H1 (cell line): ENCODE measurements around the gene SNAPC2. TPM values are rescaled to one million over a fixed set of nuclear protein-coding genes. Genes with fewer than 3 reads are reported as not detected.

Experiments used
- CBX8 ChIP-seq: fragments of 300-800, 300-1000 bp; sonication (generic); IDR thresholded peaks from 2 replicates; pipeline ENCODE4 v1.7.1; 2016; ENCODE audit warnings: low read depth, low read length, borderline replicate concordance
- EGR1 ChIP-seq: IDR thresholded peaks from 2 replicates; pipeline ENCODE4 v1.6.1; 2011; ENCODE audit warnings: low read depth, low read length, borderline replicate concordance
- EP300 ChIP-seq, 2 experiments: IDR thresholded peaks; 1 replicate in 1 of 2; 2 replicates in 1 of 2; pipeline ENCODE4 v1.6.1; 2011 to 2012; ENCODE audit warnings: low read depth in 2 of 2, low read length in 2 of 2, mild to moderate bottlenecking in 2 of 2, borderline replicate concordance in 1 of 2, inconsistent platforms in 1 of 2, moderate library complexity in 1 of 2
- HDAC2 ChIP-seq, 2 experiments: fragments of 300-600 bp in 1 of 2; sonication (generic) in 1 of 2; IDR thresholded peaks; 2 replicates each; pipeline ENCODE4 v1.6.1; 2011 to 2012; ENCODE audit warnings: low read depth in 2 of 2, low read length in 2 of 2, mild to moderate bottlenecking in 2 of 2, moderate library complexity in 2 of 2, borderline replicate concordance in 1 of 2, inconsistent platforms in 1 of 2
- HDAC6 ChIP-seq: IDR thresholded peaks from one replicate; pipeline ENCODE4 v1.7.1; 2012; ENCODE audit warnings: low read depth, mild to moderate bottlenecking, inconsistent platforms, low read length, moderate library complexity
- NRF1 ChIP-seq: IDR thresholded peaks from 2 replicates; pipeline ENCODE4 v1.6.1; 2011; ENCODE audit warnings: mild to moderate bottlenecking, low read depth, low read length, improper control_type of control experiment
- PHF8 ChIP-seq: fragments of 200-600 bp; sonication (generic); conservative IDR thresholded peaks from 2 replicates; pipeline ENCODE4 v1.7.1; 2012; ENCODE audit warnings: low read depth, mild to moderate bottlenecking, inconsistent platforms, low read length, moderate library complexity
- POLR2A ChIP-seq, 2 experiments: IDR thresholded peaks; 1 replicate in 1 of 2; 2 replicates in 1 of 2; pipeline ENCODE4 v1.6.1; 2011; ENCODE audit warnings: low read depth in 2 of 2, low read length in 2 of 2, mild to moderate bottlenecking in 2 of 2; ENCODE audit errors: control extremely low read depth in 1 of 2
- RAD21 ChIP-seq, 2 experiments: IDR thresholded peaks in 1 of 2; conservative IDR thresholded peaks in 1 of 2; 2 replicates each; pipeline ENCODE4 v1.6.1; 2011; ENCODE audit warnings: low read depth in 2 of 2, low read length in 2 of 2, improper control_type of control experiment in 1 of 2, inconsistent platforms in 1 of 2, mild to moderate bottlenecking in 1 of 2, moderate library complexity in 1 of 2
- RBBP5 ChIP-seq: IDR thresholded peaks from 2 replicates; pipeline ENCODE4 v1.7.1; 2012; ENCODE audit warnings: low read depth, mild to moderate bottlenecking, inconsistent platforms, low read length, moderate library complexity, borderline replicate concordance
- SP1 ChIP-seq: IDR thresholded peaks from 2 replicates; pipeline ENCODE4 v1.6.1; 2011; ENCODE audit warnings: low read depth, low read length
- SP4 ChIP-seq: IDR thresholded peaks from 2 replicates; pipeline ENCODE4 v1.6.1; 2012; ENCODE audit warnings: low read length, inconsistent platforms
- SUZ12 ChIP-seq: fragments of 200-600 bp; sonication (generic); IDR thresholded peaks from 2 replicates; pipeline ENCODE4 v1.6.1; 2012; ENCODE audit warnings: mild to moderate bottlenecking, inconsistent platforms, low read length, moderate library complexity, mixed read lengths
- TAF7 ChIP-seq: optimal IDR thresholded peaks from 2 replicates; pipeline ENCODE3; 2011; ENCODE audit warnings: low read depth, mild to moderate bottlenecking, inconsistent platforms, low read length, moderate library complexity, borderline replicate concordance
- TCF12 ChIP-seq: IDR thresholded peaks from 2 replicates; pipeline ENCODE4 v1.6.1; 2011; ENCODE audit warnings: low read depth, mild to moderate bottlenecking, low read length
- TEAD4 ChIP-seq: IDR thresholded peaks from 2 replicates; pipeline ENCODE4 v1.6.1; 2012; ENCODE audit warnings: low read depth, low read length, inconsistent platforms, mixed read lengths
- polyA plus RNA-seq, 7 experiments: library from polyadenylated mRNA; depleted of rRNA in 3 of 7; stranded (reverse) in 5 of 7; unstranded in 2 of 7; fragments of >200 nt in 5 of 7; fragments of 200-250 nt in 2 of 7; gene quantifications; 1 replicate in 5 of 7; 2 replicates in 1 of 7; 4 replicates in 1 of 7; pipeline versions ENCODE4 v1.2.1 to v1.2.3, GENCODE V29; 2011 to 2013; ENCODE audit warnings: missing spikeins in 2 of 7, mixed read lengths in 2 of 7
- total RNA-seq: library from RNA; stranded (reverse); fragmentation: NEBNext Ultra II Directional; extraction: Animal tissue kit (Norgen Biotek cat#: 25700); gene quantifications from 2 replicates; pipeline ENCODE4 v1.2.1, GENCODE V29; 2021
- TF ChIP-seq, protein P1 (sequence below): IDR thresholded peaks from 2 replicates; pipeline ENCODE4 v1.6.1; 2012; ENCODE audit warnings: low read length, inconsistent platforms
- TF ChIP-seq, protein P2 (sequence below), 3 experiments: IDR thresholded peaks; 1 replicate in 2 of 3; 2 replicates in 1 of 3; pipeline versions ENCODE4 v1.5.1 to v1.6.1; 2011; ENCODE audit warnings: low read length in 3 of 3, mild to moderate bottlenecking in 3 of 3, inconsistent platforms in 2 of 3, low read depth in 1 of 3, moderate library complexity in 1 of 3; ENCODE audit not compliant: insufficient read depth in 1 of 3; ENCODE audit errors: control extremely low read depth in 1 of 3

Gene SNAPC2
- total and polyA plus RNA-seq, 2 of the 8 experiments (the other 6 are each of a cell fraction or from before 2014, with no cell fraction given) = 18.2 to 20.3 TPM

DNA sequence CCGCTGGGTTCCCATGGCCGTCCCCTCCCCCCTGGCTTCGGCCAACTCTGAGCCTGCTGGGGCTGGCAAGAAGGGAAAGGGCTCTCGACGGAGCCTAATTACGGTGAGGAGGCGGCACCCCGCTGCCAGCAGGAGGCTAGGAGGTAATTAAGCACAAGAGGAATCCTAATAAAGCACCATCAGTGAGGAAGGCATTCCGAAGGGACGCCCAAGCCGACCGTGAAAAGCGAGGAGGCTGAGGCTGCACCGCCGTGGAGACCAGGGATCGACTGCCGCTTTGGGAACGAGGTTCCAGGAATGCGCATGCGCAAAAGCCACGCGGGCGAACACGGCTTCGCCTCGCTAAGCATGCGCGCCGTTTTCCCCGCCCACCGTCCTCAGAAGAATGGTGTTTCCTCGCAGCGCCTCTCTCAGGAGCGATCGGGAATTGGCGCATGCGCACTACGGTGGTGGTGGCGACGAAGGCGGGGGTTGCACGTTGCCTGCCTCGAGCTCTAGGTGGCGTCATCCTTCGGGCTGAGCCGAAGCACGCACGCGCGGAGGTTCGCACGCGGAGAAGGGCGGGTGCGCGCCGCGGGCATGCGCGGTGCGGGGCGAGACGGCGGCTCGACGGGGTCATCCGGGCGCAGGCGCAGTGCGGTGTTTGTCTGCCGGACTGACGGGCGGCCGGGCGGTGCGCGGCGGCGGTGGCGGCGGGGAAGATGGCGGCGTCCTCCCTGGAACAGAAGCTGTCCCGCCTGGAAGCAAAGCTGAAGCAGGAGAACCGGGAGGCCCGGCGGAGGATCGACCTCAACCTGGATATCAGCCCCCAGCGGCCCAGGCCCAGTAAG lies 16.7 kb upstream of the SNAPC2 start, which contains the start of gene MAP2K7 (continued):
- 0 out of 4 replicates have a peak, but pooled peaks of 1 of the 2 experiments have one; percentile 15 for TF ChIP-seq HDAC2 (IDR thresholded peaks at IDR 0.05; ENCODE audit: borderline replicate concordance in 1 of 2, low read depth in 2 of 2, low read length in 2 of 2)
- TF ChIP-seq, protein P1, sequence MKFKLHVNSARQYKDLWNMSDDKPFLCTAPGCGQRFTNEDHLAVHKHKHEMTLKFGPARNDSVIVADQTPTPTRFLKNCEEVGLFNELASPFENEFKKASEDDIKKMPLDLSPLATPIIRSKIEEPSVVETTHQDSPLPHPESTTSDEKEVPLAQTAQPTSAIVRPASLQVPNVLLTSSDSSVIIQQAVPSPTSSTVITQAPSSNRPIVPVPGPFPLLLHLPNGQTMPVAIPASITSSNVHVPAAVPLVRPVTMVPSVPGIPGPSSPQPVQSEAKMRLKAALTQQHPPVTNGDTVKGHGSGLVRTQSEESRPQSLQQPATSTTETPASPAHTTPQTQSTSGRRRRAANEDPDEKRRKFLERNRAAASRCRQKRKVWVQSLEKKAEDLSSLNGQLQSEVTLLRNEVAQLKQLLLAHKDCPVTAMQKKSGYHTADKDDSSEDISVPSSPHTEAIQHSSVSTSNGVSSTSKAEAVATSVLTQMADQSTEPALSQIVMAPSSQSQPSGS = no peak; the same call in 1 of the 2 replicates
- no peak for TF ChIP-seq EP300 (IDR thresholded peaks at IDR 0.05; ENCODE audit: borderline replicate concordance in 1 of 2, low read depth in 2 of 2, low read length in 2 of 2)
- TF ChIP-seq TAF7 = no peak
- TF ChIP-seq CBX8 = no peak
- TF ChIP-seq RBBP5 = peak; percentile 76; the same call in 1 of the 2 replicates
- TF ChIP-seq PHF8 = peak; percentile 74
- peak; percentile 86 for TF ChIP-seq NRF1
- TF ChIP-seq RAD21 (IDR thresholded peaks at IDR 0.05 in 1 of 2, conservative IDR thresholded peaks at IDR 0.05 in 1 of 2; ENCODE audit: low read depth in 2 of 2, low read length in 2 of 2) = peak; percentile 38 to 48; a peak in 3 of 4 replicates
- no peak for TF ChIP-seq SP1
- TF ChIP-seq, protein P2, sequence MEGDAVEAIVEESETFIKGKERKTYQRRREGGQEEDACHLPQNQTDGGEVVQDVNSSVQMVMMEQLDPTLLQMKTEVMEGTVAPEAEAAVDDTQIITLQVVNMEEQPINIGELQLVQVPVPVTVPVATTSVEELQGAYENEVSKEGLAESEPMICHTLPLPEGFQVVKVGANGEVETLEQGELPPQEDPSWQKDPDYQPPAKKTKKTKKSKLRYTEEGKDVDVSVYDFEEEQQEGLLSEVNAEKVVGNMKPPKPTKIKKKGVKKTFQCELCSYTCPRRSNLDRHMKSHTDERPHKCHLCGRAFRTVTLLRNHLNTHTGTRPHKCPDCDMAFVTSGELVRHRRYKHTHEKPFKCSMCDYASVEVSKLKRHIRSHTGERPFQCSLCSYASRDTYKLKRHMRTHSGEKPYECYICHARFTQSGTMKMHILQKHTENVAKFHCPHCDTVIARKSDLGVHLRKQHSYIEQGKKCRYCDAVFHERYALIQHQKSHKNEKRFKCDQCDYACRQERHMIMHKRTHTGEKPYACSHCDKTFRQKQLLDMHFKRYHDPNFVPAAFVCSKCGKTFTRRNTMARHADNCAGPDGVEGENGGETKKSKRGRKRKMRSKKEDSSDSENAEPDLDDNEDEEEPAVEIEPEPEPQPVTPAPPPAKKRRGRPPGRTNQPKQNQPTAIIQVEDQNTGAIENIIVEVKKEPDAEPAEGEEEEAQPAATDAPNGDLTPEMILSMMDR (IDR thresholded peaks at IDR 0.05; ENCODE audit: control extremely low read depth in 1 of 3, insufficient read depth in 1 of 3, low read depth in 1 of 3, low read length in 3 of 3) = peak; percentile 83 to 95 (median 94)
- TF ChIP-seq SP4 = no peak
- no peak for TF ChIP-seq EGR1
- TF ChIP-seq SUZ12 = no peak
- TF ChIP-seq HDAC6 = no peak
- TF ChIP-seq POLR2A (IDR thresholded peaks at IDR 0.05; ENCODE audit: control extremely low read depth in 1 of 2, low read depth in 2 of 2, low read length in 2 of 2) = peak in 1 of 2 experiments; percentile 92; a peak in 2 of 3 replicates
- TF ChIP-seq TEAD4 = peak; percentile 23; the same call in 1 of the 2 replicates
- 0 out of 2 replicates have a peak, but pooled peaks have one; percentile 23 for TF ChIP-seq TCF12
